Measurements from ENCODE around the gene CD6. TPM values are rescaled to one million over a fixed set of nuclear protein-coding genes. Genes with fewer than 3 reads are reported as not detected.

The CD6 gene
- total RNA-seq, 1 experiment from 2014 or later, result not detected

DNA sequence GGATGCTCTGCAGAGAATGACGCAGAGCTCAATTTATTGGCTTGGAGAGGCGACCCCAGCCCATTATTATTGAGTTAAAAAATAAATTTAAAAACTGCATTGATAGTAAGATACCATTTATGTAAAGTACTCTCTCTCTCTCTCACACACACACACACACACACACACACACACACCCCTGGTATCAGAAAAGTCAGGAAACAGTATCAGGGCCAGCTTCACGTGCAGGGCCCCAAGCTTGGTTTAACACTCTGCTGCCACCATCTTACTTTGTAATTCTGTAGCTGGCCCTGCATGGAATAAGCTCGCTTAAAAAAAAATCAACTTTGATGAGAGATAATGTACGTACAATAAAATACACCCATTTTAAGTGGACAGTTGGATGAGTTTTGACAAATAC, 71.1 kb downstream of the CD6 start:
- Histone ChIP-seq H3K27me3 (0 out of 2 replicates have a peak, but pooled peaks cover 3% of the 10 kb centered on the region), H3K36me3 (no peaks in the 10 kb centered on the region), H3K9me3 (replicated peaks) (no peaks in the 10 kb centered on the region), H3K4me1 (no peaks in the 10 kb centered on the region), H3K4me3 (no peak overlapping the region), H3K27ac (no peak overlapping the region)
- no peak for DNase-seq

- H3K27me3 ChIP-seq, result 0 out of 2 replicates have a peak, but pooled peaks cover 3% of the 10 kb centered on the region
- H3K9me3 ChIP-seq (replicated peaks), result no peaks in the 10 kb centered on the region
- no peak overlapping the region for H3K27ac ChIP-seq
- DNase-seq, result no peak
- no peaks in the 10 kb centered on the region for H3K4me1 ChIP-seq
- H3K36me3 ChIP-seq, result no peaks in the 10 kb centered on the region
- no peak overlapping the region for H3K4me3 ChIP-seq
Measured at GRCh38 chr11:61042961-61043540, 71.6 kb downstream of the CD6 start.

- H3K27ac ChIP-seq, result no peak overlapping the region
- H3K4me1 ChIP-seq, result no peaks in the 10 kb centered on the region
- DNase-seq, result no peak
- H3K27me3 ChIP-seq, result 0 out of 2 replicates have a peak, but pooled peaks cover 3% of the 10 kb centered on the region
- H3K36me3 ChIP-seq, result no peaks in the 10 kb centered on the region
- no peaks in the 10 kb centered on the region for H3K9me3 ChIP-seq (replicated peaks)
- H3K4me3 ChIP-seq, result no peak overlapping the region
Measured at GRCh38 chr11:61045271-61045670, 73.8 kb downstream of the CD6 start.

DNA sequence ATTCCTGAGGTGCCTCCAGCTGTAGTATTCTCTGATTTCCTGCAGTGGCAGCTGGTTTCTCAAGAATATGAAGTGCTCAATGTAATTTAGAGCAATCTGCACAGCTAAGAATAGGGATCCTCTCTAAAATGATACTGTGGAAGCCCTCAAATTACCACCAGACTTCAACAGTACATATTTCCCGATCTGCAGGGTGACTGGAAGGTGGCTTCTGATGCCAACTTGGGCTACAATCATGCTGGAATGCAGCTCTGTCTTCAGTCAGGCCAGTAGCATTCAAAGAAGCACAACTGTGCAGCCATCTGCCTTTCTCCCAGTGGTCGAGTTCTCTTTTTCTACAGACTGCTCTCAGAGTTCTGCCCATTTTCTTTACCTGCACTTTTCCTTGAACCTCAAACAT, 75.4 kb downstream of the CD6 start:
- H3K36me3 ChIP-seq, result no peaks in the 10 kb centered on the region
- 0 out of 2 replicates have a peak, but pooled peaks cover 3% of the 10 kb centered on the region for H3K27me3 ChIP-seq
- H3K4me3 ChIP-seq, result no peak overlapping the region
- H3K27ac ChIP-seq, result no peak overlapping the region
- no peaks in the 10 kb centered on the region for H3K9me3 ChIP-seq (replicated peaks)
- DNase-seq, result no peak
- no peaks in the 10 kb centered on the region for H3K4me1 ChIP-seq

GRCh38 chr11:61048368-61049062, 77.0 kb downstream of the CD6 start:
- H3K9me3 ChIP-seq (replicated peaks), result no peaks in the 10 kb centered on the region
- H3K4me3 ChIP-seq, result no peak overlapping the region
- DNase-seq, result no peak
- no peaks in the 10 kb centered on the region for H3K36me3 ChIP-seq
- 0 out of 2 replicates have a peak, but pooled peaks cover 3% of the 10 kb centered on the region for H3K27me3 ChIP-seq
- H3K27ac ChIP-seq, result no peak overlapping the region
- H3K4me1 ChIP-seq, result no peaks in the 10 kb centered on the region

GRCh38 chr11:61049063-61049377, 77.5 kb downstream of the CD6 start:
- H3K27me3 ChIP-seq, result 0 out of 2 replicates have a peak, but pooled peaks cover 2% of the 10 kb centered on the region
- no peaks in the 10 kb centered on the region for H3K4me1 ChIP-seq

DNA sequence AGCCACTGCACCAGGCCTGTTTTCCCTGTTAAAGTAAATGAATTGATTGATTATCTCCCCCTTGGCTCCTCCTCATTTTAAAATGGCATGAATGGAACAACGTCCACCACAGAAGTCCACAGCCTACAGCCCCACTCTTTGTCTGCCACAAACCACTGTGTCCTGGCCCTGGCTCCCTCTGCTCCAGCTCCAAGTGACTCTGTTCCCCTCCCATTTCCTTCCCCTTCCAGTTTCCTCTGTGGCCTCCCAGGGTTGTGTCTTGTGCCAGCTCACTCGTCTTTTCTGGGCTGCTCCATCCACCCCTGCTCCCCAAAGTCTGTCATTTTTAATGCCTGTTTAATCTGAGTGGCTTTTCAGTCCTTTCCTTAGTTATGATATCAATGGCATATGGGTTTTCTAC, 78.4 kb downstream of the CD6 start:
- Histone ChIP-seq H3K36me3 (no peaks in the 10 kb centered on the region), H3K4me1 (no peaks in the 10 kb centered on the region), H3K4me3 (no peak overlapping the region), H3K9me3 (replicated peaks) (no peaks in the 10 kb centered on the region), H3K27ac (no peak overlapping the region), H3K27me3 (no peaks in the 10 kb centered on the region)
- no peak for DNase-seq

More at GRCh38 chr11:61049063-61049377, 77.5 kb downstream of the CD6 start:
- DNase-seq, result no peak
- Histone ChIP-seq H3K9me3 (replicated peaks) (no peaks in the 10 kb centered on the region), H3K4me3 (no peak overlapping the region), H3K27ac (no peak overlapping the region), H3K36me3 (no peaks in the 10 kb centered on the region)

- Histone ChIP-seq H3K4me3 (no peak overlapping the region), H3K4me1 (no peaks in the 10 kb centered on the region), H3K27ac (no peak overlapping the region), H3K9me3 (replicated peaks) (no peaks in the 10 kb centered on the region), H3K36me3 (no peaks in the 10 kb centered on the region), H3K27me3 (no peaks in the 10 kb centered on the region)
- no peak for DNase-seq
Measured at GRCh38 chr11:61052182-61052972, 80.9 kb downstream of the CD6 start.

DNA sequence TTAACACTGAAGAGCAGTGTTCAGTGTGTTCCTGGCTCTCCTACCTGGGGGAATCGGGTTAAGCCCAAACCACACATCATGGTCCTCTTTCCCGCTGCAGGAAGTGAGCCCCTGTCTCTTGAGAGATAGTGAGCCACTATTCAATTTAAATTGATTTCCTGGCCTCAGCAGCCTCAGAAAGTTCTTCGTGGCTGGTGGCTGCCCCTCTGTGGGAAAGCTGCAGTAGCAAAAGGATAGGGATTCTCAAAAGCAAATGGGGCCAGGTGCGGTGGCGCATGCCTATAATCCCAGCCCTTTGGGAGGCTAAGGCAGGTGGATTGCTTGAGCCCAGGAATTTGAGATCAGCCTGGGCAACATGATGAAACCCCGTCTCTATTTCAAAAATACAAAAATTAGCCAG, 81.7 kb downstream of the CD6 start:
- Histone ChIP-seq H3K4me1 (no peaks in the 10 kb centered on the region), H3K4me3 (no peak overlapping the region), H3K27me3 (no peaks in the 10 kb centered on the region), H3K9me3 (replicated peaks) (no peaks in the 10 kb centered on the region), H3K36me3 (no peaks in the 10 kb centered on the region), H3K27ac (no peak overlapping the region)
- DNase-seq, result no peak

DNA sequence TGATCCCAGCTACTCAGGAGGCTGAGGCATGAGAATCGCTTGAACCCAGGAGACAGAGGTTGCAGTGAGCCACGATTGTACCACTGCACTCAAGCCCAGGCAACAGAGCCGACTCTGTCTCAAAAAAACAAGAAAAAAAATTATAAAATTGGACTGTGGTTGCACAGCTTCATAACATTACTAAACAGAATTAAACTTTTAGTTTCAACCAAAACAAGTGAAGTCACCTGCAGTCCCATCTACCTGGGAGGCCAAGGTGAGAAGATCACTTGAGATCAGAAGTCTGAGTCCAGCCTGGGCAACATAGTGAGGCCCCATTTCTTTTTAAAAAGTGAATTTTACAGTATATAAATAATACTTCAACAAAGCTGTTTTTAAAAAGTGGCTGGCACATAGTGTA, 83.0 kb downstream of the CD6 start:
- no peaks in the 10 kb centered on the region for H3K4me1 ChIP-seq
- no peaks in the 10 kb centered on the region for H3K9me3 ChIP-seq (replicated peaks)
- no peak for DNase-seq
- no peak overlapping the region for H3K4me3 ChIP-seq
- 0 out of 2 replicates have a peak, but pooled peaks cover 4% of the 10 kb centered on the region for H3K27me3 ChIP-seq
- H3K36me3 ChIP-seq, result no peaks in the 10 kb centered on the region
- no peak overlapping the region for H3K27ac ChIP-seq

DNA sequence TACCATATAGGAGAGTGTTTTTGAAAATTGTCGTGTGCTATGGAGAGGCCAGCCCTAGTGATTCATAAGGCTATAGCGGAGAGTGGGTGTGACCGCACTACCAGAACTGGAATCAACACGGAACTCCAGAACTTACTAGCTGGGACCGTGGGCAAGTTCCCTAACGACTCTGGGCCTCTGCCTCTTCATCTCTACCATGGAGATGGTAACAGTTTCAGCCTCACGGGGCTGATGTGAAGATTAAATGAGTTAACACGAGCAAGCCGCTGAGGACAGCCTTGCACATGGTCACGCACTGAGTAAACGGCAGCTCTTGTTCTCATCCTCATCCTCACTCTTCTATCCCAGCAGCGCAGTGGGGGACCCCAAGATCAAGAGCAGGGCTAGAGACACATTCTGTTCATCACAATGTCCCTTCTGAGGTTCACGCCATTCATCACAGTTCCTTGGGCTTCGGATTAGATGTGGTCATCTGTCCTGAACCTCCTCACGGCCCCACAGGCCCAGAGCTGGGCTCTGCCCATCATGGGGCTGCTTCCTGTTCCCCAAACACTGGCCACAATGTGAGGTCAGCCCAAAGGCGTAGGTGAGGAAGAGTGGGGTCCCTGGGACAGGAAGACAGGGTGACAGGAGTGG, 83.6 kb downstream of the CD6 start:
- DNase-seq, result no peak
- H3K27me3 ChIP-seq, result 0 out of 2 replicates have a peak, but pooled peaks cover 4% of the 10 kb centered on the region
- no peak overlapping the region for H3K27ac ChIP-seq
- no peaks in the 10 kb centered on the region for H3K9me3 ChIP-seq (replicated peaks)
- H3K4me1 ChIP-seq, result no peaks in the 10 kb centered on the region
- H3K36me3 ChIP-seq, result no peaks in the 10 kb centered on the region
- no peak overlapping the region for H3K4me3 ChIP-seq

GRCh38 chr11:61055776-61056175, 84.3 kb downstream of the CD6 start:
- no peak overlapping the region for H3K27ac ChIP-seq
- no peaks in the 10 kb centered on the region for H3K9me3 ChIP-seq (replicated peaks)
- no peaks in the 10 kb centered on the region for H3K36me3 ChIP-seq
- H3K27me3 ChIP-seq, result 0 out of 2 replicates have a peak, but pooled peaks cover 4% of the 10 kb centered on the region
- H3K4me1 ChIP-seq, result no peaks in the 10 kb centered on the region
- no peak for DNase-seq
- H3K4me3 ChIP-seq, result no peak overlapping the region

DNA sequence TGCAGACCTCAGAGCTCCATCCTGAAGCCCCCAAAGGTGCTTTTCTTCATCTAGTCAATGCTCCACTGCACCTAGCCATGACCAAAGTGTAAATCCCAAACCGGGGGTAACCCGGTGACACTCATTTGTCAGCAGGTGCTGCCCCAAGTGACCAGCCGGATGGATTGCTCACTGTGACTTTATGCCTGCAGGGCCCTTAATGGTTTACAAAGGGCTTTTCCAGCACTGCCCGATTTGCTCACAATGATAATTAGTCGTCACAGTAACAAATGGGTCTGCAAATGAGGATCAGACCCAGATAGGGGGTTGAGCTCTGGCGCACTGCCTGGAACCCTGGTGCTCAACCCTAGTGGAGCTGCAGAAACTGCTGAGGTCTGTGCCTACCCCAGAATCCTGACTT, 85.1 kb downstream of the CD6 start:
- Histone ChIP-seq H3K36me3 (no peaks in the 10 kb centered on the region), H3K27ac (no peak overlapping the region), H3K27me3 (0 out of 2 replicates have a peak, but pooled peaks cover 4% of the 10 kb centered on the region), H3K4me3 (no peak overlapping the region), H3K4me1 (no peaks in the 10 kb centered on the region), H3K9me3 (replicated peaks) (no peaks in the 10 kb centered on the region)
- no peak for DNase-seq

DNA sequence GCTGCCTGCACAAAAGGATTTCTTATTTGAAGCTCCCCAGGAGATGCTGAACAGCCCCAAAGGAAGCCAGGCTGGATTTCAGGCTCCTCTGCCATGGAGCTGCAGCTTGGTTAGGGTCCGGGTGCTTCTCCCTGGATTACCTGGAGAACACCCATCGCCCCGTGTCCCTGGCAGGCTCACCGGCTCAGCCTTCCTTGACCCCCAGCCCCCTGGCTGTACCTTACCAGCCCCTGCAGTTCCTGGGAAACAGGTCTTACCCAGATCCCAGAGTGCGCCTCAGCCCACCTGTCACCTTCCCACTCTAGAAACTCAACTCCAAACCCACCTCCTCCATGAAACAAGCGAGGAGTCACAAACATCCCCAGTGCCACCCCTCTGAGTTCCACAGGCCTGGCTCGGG, 85.5 kb downstream of the CD6 start:
- no peak overlapping the region for H3K4me3 ChIP-seq
- no peaks in the 10 kb centered on the region for H3K36me3 ChIP-seq
- H3K27ac ChIP-seq, result no peak overlapping the region

DNA sequence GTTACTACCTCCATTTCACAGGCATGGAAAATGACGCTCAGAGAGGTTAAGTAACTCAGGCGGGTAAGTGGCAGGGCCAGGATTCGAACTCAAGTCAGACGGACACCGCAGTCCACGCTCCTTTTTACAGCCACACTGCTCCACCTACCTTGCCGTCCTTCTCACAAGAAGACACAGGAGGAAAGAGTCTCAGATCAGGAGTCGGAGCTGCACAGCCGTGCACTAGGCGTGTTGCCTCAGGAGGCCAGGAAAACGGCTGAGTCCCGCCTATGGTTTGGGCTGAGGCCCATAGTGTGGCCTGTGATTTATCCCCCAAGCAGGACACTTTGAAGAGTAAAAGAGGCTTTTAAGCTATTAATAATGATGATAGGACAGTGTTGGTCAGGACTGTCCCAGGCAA, 86.1 kb downstream of the CD6 start:
- Histone ChIP-seq H3K9me3 (replicated peaks) (no peaks in the 10 kb centered on the region), H3K27ac (no peak overlapping the region), H3K4me1 (no peaks in the 10 kb centered on the region), H3K4me3 (no peak overlapping the region), H3K36me3 (no peaks in the 10 kb centered on the region), H3K27me3 (0 out of 2 replicates have a peak, but pooled peaks cover 4% of the 10 kb centered on the region)
- no peak for DNase-seq

More for the DNA sequence above, 85.5 kb downstream of the CD6 start:
- no peak for DNase-seq
- Histone ChIP-seq H3K4me1 (no peaks in the 10 kb centered on the region), H3K27me3 (0 out of 2 replicates have a peak, but pooled peaks cover 4% of the 10 kb centered on the region), H3K9me3 (replicated peaks) (no peaks in the 10 kb centered on the region)
